ENCODE measurements around the gene AK8. TPM values are rescaled to one million over a fixed set of nuclear protein-coding genes. Genes with fewer than 3 reads are reported as not detected.

The AK8 gene
- total and polyA plus RNA-seq, 2 experiments from 2014 or later, result 0.40 to 4.5 TPM

GRCh38 chr9:132863096-132863495, 15.0 kb downstream of the AK8 start:
- WGBS (ENCODE audit: low lambda C conversion rate, missing lambda C conversion rate), result 96% methylated on average over 12 of the region's 12 CpGs

GRCh38 chr9:132862533-132862932, 15.6 kb downstream of the AK8 start:
- Histone ChIP-seq H2AFZ (no peak overlapping the region), H3K4me2 (no peak overlapping the region), H3K27ac (no peak overlapping the region), H3K36me3 (replicated peaks; ENCODE audit: insufficient read depth, low read depth) (no peaks in the 10 kb centered on the region), H4K20me1 (ENCODE audit: insufficient read depth, poor library complexity, severe bottlenecking) (no peaks in the 10 kb centered on the region), H3K27me3 (no peaks in the 10 kb centered on the region), H3K4me1 (ENCODE audit: insufficient read depth) (peaks cover 5% of the 10 kb centered on the region), H3K9me3 (ENCODE audit: low read depth) (no peaks in the 10 kb centered on the region), H3K4me3 (no peak overlapping the region), H3K9me2 (replicated peaks; ENCODE audit: insufficient read depth) (no peaks in the 10 kb centered on the region), H3K79me2 (no peaks in the 10 kb centered on the region)
- DNase-seq (ENCODE audit: low spot score), result no peak
- 61% methylated on average over 6 of the region's 6 CpGs for WGBS (ENCODE audit: low lambda C conversion rate, missing lambda C conversion rate)
- TF ChIP-seq EZH2phosphoT487 (IDR thresholded peaks at IDR 0.05; ENCODE audit: low read depth, severe bottlenecking, unreplicated experiment) (no peak), EZH2 (IDR thresholded peaks at IDR 0.05; ENCODE audit: borderline replicate concordance) (no peak), CTCF (IDR thresholded peaks at IDR 0.05; ENCODE audit: poor library complexity) (no peak)

More at GRCh38 chr9:132863096-132863495, 15.0 kb downstream of the AK8 start:
- Histone ChIP-seq H3K27ac (no peak overlapping the region), H4K20me1 (ENCODE audit: insufficient read depth, poor library complexity, severe bottlenecking) (no peaks in the 10 kb centered on the region), H3K9me3 (ENCODE audit: low read depth) (no peaks in the 10 kb centered on the region), H3K4me1 (ENCODE audit: insufficient read depth) (no peaks in the 10 kb centered on the region), H2AFZ (no peak overlapping the region), H3K36me3 (replicated peaks; ENCODE audit: insufficient read depth, low read depth) (no peaks in the 10 kb centered on the region), H3K79me2 (no peaks in the 10 kb centered on the region), H3K4me2 (no peak overlapping the region), H3K9me2 (replicated peaks; ENCODE audit: insufficient read depth) (no peaks in the 10 kb centered on the region), H3K4me3 (no peak overlapping the region), H3K27me3 (no peaks in the 10 kb centered on the region)
- TF ChIP-seq EZH2phosphoT487 (IDR thresholded peaks at IDR 0.05; ENCODE audit: low read depth, severe bottlenecking, unreplicated experiment), result no peak
- no peak for TF ChIP-seq EZH2 (IDR thresholded peaks at IDR 0.05; ENCODE audit: borderline replicate concordance)
- TF ChIP-seq CTCF (IDR thresholded peaks at IDR 0.05; ENCODE audit: poor library complexity), result no peak
- no peak for DNase-seq (ENCODE audit: low spot score)

- H3K4me2 ChIP-seq, result no peak overlapping the region
- no peaks in the 10 kb centered on the region for H3K79me2 ChIP-seq
- no peak overlapping the region for H3K27ac ChIP-seq
- DNase-seq (ENCODE audit: low spot score), result no peak
- TF ChIP-seq EZH2phosphoT487 (IDR thresholded peaks at IDR 0.05; ENCODE audit: low read depth, severe bottlenecking, unreplicated experiment), result no peak
- no peak for TF ChIP-seq EZH2 (IDR thresholded peaks at IDR 0.05; ENCODE audit: borderline replicate concordance)
- no peak for TF ChIP-seq CTCF (IDR thresholded peaks at IDR 0.05; ENCODE audit: poor library complexity)
- H3K9me2 ChIP-seq (replicated peaks; ENCODE audit: insufficient read depth), result no peaks in the 10 kb centered on the region
- H3K36me3 ChIP-seq (replicated peaks; ENCODE audit: insufficient read depth, low read depth), result no peaks in the 10 kb centered on the region
- no peaks in the 10 kb centered on the region for H4K20me1 ChIP-seq (ENCODE audit: insufficient read depth, poor library complexity, severe bottlenecking)
- H3K9me3 ChIP-seq (ENCODE audit: low read depth), result no peaks in the 10 kb centered on the region
- 78% methylated on average over 3 of the region's 3 CpGs for WGBS (ENCODE audit: low lambda C conversion rate, missing lambda C conversion rate)
- H3K27me3 ChIP-seq, result no peaks in the 10 kb centered on the region
- peaks cover 7% of the 10 kb centered on the region for H3K4me1 ChIP-seq (ENCODE audit: insufficient read depth)
- H3K4me3 ChIP-seq, result no peak overlapping the region
- H2AFZ ChIP-seq, result no peak overlapping the region
Observed at GRCh38 chr9:132861666-132862065, 16.4 kb downstream of the AK8 start.

- DNase-seq (ENCODE audit: low spot score), result no peak
- no peaks in the 10 kb centered on the region for H4K20me1 ChIP-seq (ENCODE audit: insufficient read depth, poor library complexity, severe bottlenecking)
- H2AFZ ChIP-seq, result no peak overlapping the region
- H3K4me2 ChIP-seq, result no peak overlapping the region
- H3K4me3 ChIP-seq, result no peak overlapping the region
- no peaks in the 10 kb centered on the region for H3K27me3 ChIP-seq
- no peak overlapping the region for H3K27ac ChIP-seq
- no peaks in the 10 kb centered on the region for H3K79me2 ChIP-seq
- no peaks in the 10 kb centered on the region for H3K36me3 ChIP-seq (replicated peaks; ENCODE audit: insufficient read depth, low read depth)
- H3K9me3 ChIP-seq (ENCODE audit: low read depth), result no peaks in the 10 kb centered on the region
- peaks cover 7% of the 10 kb centered on the region for H3K4me1 ChIP-seq (ENCODE audit: insufficient read depth)
- no peaks in the 10 kb centered on the region for H3K9me2 ChIP-seq (replicated peaks; ENCODE audit: insufficient read depth)
- WGBS (ENCODE audit: low lambda C conversion rate, missing lambda C conversion rate), result 79% methylated on average over 7 of the region's 7 CpGs
- TF ChIP-seq CTCF (IDR thresholded peaks at IDR 0.05; ENCODE audit: poor library complexity) (no peak), EZH2 (IDR thresholded peaks at IDR 0.05; ENCODE audit: borderline replicate concordance) (no peak), EZH2phosphoT487 (IDR thresholded peaks at IDR 0.05; ENCODE audit: low read depth, severe bottlenecking, unreplicated experiment) (no peak)
Observed at GRCh38 chr9:132858751-132859150, 19.3 kb downstream of the AK8 start.
